ENCODE data around the gene METTL25. TPM values are rescaled to one million over a fixed set of nuclear protein-coding genes. Genes with fewer than 3 reads are reported as not detected.

Gene METTL25
- total RNA-seq, 1 experiment from 2014 or later = 3.5 TPM

GRCh38 chr12:82476511-82476910 lies 118.2 kb downstream of the METTL25 start:
- no peak for TF ChIP-seq TCF7L2 (IDR thresholded peaks at IDR 0.05; ENCODE audit: low read depth, low read length)
- no peak for TF ChIP-seq SIN3A (IDR thresholded peaks at IDR 0.05; ENCODE audit: borderline replicate concordance, insufficient read depth, low read depth, low read length)
- TF ChIP-seq, protein P1, sequence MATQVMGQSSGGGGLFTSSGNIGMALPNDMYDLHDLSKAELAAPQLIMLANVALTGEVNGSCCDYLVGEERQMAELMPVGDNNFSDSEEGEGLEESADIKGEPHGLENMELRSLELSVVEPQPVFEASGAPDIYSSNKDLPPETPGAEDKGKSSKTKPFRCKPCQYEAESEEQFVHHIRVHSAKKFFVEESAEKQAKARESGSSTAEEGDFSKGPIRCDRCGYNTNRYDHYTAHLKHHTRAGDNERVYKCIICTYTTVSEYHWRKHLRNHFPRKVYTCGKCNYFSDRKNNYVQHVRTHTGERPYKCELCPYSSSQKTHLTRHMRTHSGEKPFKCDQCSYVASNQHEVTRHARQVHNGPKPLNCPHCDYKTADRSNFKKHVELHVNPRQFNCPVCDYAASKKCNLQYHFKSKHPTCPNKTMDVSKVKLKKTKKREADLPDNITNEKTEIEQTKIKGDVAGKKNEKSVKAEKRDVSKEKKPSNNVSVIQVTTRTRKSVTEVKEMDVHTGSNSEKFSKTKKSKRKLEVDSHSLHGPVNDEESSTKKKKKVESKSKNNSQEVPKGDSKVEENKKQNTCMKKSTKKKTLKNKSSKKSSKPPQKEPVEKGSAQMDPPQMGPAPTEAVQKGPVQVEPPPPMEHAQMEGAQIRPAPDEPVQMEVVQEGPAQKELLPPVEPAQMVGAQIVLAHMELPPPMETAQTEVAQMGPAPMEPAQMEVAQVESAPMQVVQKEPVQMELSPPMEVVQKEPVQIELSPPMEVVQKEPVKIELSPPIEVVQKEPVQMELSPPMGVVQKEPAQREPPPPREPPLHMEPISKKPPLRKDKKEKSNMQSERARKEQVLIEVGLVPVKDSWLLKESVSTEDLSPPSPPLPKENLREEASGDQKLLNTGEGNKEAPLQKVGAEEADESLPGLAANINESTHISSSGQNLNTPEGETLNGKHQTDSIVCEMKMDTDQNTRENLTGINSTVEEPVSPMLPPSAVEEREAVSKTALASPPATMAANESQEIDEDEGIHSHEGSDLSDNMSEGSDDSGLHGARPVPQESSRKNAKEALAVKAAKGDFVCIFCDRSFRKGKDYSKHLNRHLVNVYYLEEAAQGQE (IDR thresholded peaks at IDR 0.05; ENCODE audit: insufficient read depth in 1 of 2, low read depth in 2 of 2, low read length in 1 of 2) = no peak
- TF ChIP-seq CTCF (IDR thresholded peaks at IDR 0.05) = no peak
- TF ChIP-seq POLR2AphosphoS5 (IDR thresholded peaks at IDR 0.05; ENCODE audit: low read depth, low read length) = no peak
- intact Hi-C loops (cut with micrococcal nuclease; ENCODE audit: unreplicated experiment) (no loop called here), in situ Hi-C loops (cut with HindIII; ENCODE audit: low pct_unique_long_range_greater_than_20kb, low sequenced_read_pairs) (no loop called here)
- Histone ChIP-seq H3K9me3 (ENCODE audit: control insufficient read depth, insufficient read depth, low read depth, low read length) (no peaks in the 10 kb centered on the region), H3K4me3 (ENCODE audit: low read depth in 2 of 2, low read length in 2 of 2) (no peak overlapping the region), H3K27me3 (ENCODE audit: control insufficient read depth, insufficient read depth, low read length) (no peaks in the 10 kb centered on the region), H3K36me3 (ENCODE audit: control insufficient read depth, insufficient read depth, low read length) (no peaks in the 10 kb centered on the region), H3K4me1 (ENCODE audit: control insufficient read depth, insufficient read depth, low read length) (no peaks in the 10 kb centered on the region), H3K27ac (ENCODE audit: low read length) (no peak overlapping the region)
- ChIA-PET CTCF (no interaction called here), POLR2A (no interaction called here)
- no peak for DNase-seq (ENCODE audit: low read depth, low spot score)
- ATAC-seq = no peak
- no TSS peak for BruUV-seq (replicated peaks)

DNA sequence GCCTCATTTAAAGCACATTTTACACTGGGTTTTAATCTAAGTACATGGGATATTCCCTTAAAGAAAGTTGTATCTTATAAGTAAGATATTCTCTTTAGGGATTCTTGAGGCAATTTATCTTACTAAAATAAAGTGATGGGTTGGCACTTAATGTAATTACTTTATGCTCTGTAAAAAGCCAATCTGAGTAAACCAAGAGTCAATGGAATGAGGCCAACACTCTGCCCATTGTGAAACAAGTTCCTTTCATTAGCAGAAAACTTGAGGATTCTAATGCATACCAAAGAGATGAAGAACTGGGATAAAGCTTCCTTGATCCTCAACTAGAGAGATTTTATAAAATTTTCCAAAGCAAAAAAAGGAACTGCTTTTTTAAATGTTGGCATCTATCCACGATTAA lies 121.2 kb downstream of the METTL25 start:
- TF ChIP-seq, protein P1 (IDR thresholded peaks at IDR 0.05; ENCODE audit: insufficient read depth in 1 of 2, low read depth in 2 of 2, low read length in 1 of 2) = no peak
- TF ChIP-seq SIN3A (IDR thresholded peaks at IDR 0.05; ENCODE audit: borderline replicate concordance, insufficient read depth, low read depth, low read length) = no peak
- TF ChIP-seq POLR2AphosphoS5 (IDR thresholded peaks at IDR 0.05; ENCODE audit: low read depth, low read length) = no peak
- TF ChIP-seq CTCF (IDR thresholded peaks at IDR 0.05) = no peak
- no peak for TF ChIP-seq TCF7L2 (IDR thresholded peaks at IDR 0.05; ENCODE audit: low read depth, low read length)
- Histone ChIP-seq H3K9me3 (ENCODE audit: control insufficient read depth, insufficient read depth, low read depth, low read length) (no peaks in the 10 kb centered on the region), H3K27me3 (ENCODE audit: control insufficient read depth, insufficient read depth, low read length) (no peaks in the 10 kb centered on the region), H3K4me1 (ENCODE audit: control insufficient read depth, insufficient read depth, low read length) (no peaks in the 10 kb centered on the region), H3K27ac (ENCODE audit: low read length) (no peak overlapping the region), H3K36me3 (ENCODE audit: control insufficient read depth, insufficient read depth, low read length) (no peaks in the 10 kb centered on the region), H3K4me3 (ENCODE audit: low read depth in 2 of 2, low read length in 2 of 2) (no peak overlapping the region)
- no TSS peak for BruUV-seq (replicated peaks)
- DNase-seq (ENCODE audit: low read depth, low spot score) (no peak), ATAC-seq (no peak)
- POLR2A ChIA-PET = no interaction called here
- CTCF ChIA-PET = no interaction called here
- in situ Hi-C loops (cut with HindIII; ENCODE audit: low pct_unique_long_range_greater_than_20kb, low sequenced_read_pairs) = no loop called here
- intact Hi-C loops (cut with micrococcal nuclease; ENCODE audit: unreplicated experiment) = no loop called here
